ENCODE data around the gene ADGRD1.

DNA sequence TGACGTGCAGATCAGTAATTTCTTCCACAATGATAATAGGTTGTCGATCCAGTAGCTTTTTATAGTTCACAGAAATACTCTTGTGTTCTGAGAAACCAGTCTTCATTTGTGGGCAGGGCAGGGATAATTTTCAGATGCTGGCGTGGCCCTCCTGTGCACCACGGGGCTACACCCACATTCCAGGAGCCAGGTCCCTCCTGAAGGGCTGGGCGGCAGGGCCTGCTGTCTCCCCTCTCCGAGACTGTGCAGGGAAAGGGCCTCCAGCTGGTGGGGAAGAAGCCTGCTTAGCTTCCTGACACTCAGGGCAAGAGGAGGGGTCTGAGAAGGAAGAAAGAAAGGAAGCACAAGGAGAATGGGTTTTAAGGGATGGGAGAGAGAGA, 94.9 kb downstream of the ADGRD1 start:
- no peak for TF ChIP-seq EZH2 (IDR thresholded peaks at IDR 0.05; ENCODE audit: low read depth, low read length, severe bottlenecking)
- TF ChIP-seq, protein P1, sequence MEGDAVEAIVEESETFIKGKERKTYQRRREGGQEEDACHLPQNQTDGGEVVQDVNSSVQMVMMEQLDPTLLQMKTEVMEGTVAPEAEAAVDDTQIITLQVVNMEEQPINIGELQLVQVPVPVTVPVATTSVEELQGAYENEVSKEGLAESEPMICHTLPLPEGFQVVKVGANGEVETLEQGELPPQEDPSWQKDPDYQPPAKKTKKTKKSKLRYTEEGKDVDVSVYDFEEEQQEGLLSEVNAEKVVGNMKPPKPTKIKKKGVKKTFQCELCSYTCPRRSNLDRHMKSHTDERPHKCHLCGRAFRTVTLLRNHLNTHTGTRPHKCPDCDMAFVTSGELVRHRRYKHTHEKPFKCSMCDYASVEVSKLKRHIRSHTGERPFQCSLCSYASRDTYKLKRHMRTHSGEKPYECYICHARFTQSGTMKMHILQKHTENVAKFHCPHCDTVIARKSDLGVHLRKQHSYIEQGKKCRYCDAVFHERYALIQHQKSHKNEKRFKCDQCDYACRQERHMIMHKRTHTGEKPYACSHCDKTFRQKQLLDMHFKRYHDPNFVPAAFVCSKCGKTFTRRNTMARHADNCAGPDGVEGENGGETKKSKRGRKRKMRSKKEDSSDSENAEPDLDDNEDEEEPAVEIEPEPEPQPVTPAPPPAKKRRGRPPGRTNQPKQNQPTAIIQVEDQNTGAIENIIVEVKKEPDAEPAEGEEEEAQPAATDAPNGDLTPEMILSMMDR (IDR thresholded peaks at IDR 0.05; ENCODE audit: control extremely low read depth in 1 of 3, insufficient read depth in 1 of 3, low read depth in 1 of 3, low read length in 3 of 3) = no peak
- TF ChIP-seq TEAD4 (IDR thresholded peaks at IDR 0.05; ENCODE audit: low read depth, low read length) = no peak
- TF ChIP-seq SP2 (IDR thresholded peaks at IDR 0.05; ENCODE audit: low read length) = no peak
- no peak for TF ChIP-seq SP1 (IDR thresholded peaks at IDR 0.05; ENCODE audit: low read depth, low read length)

Data from H1 (cell line).